Fibroblast of skin of right quadriceps (primary cell): ENCODE data around the gene NAV2.
"Not testable (repeated sequence)": the region's sequence is repeated elsewhere in the genome, so short reads cannot be mapped to it uniquely, and the experiment has no call there.

ENCODE experiments used
- DNase-seq: peaks from one replicate; pipeline ENCODE4 v3.0.0-alpha.2; 2013

The NAV2 gene

DNA sequence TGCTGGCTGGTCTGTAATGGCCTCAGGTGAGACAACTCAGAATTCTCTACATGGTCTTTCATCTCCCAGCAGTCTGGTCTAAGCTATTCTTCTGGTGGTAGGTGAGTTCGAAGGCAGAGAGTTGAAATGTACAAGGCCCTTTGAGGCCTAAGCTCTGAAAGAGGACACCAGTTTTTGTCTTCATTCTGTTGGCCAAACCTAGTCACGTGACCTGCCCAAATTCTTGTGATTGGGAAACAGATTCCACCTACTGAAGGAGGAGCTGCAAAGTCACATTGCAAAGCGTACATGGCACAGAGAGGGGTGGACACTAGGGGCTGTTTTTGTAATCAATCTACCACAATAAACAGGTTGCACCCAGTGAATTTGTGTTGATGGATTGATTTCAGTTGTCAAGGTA is 193.5 kb downstream of the NAV2 start:
- no peak for DNase-seq

DNA sequence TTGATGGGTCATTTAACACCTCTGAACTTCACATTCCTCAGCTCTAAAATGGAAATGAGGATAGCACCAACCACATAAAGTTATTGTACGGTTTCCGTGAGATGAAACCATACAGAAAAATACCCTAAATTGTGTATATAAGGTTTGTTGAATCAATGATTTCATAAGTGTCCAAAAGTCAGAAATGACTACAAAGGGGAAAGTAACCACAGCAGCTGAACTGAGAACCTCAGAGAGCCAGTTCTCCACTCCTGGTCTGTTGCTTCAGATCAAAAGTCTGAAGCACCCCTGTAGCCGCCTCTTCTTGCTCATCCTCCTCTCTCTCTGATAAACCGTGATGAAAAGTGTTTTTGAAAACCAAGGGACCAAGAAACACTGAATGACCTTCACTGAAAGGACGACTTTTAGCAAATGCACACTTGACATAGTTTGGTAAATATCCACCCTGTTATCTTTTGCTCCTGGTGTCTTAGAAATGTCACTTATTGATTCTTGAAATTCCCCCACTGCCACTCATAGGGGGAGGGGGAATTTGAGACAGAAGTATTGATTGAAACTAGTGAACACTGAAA is 194.5 kb downstream of the NAV2 start:
- no peak for DNase-seq

DNA sequence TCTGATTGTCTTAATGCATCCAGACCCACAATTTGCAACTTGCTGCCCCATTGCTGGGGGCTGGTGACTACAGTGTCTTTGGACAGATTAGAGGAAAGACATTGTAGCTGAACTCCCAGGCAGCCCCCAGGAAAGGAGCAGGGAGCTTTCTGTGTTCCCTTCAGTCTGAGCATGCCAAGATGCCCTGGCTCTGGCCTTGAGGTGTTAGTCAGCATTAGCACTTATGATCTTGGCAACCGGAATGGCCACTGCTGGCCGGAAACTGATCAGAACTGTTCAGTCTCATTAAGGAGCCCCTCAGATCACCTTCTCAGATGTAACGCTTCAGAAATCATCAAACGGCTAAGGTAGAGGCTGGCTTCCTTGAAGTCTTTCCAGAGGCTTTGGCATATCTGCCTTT is 195.2 kb downstream of the NAV2 start:
- DNase-seq = no peak

DNA sequence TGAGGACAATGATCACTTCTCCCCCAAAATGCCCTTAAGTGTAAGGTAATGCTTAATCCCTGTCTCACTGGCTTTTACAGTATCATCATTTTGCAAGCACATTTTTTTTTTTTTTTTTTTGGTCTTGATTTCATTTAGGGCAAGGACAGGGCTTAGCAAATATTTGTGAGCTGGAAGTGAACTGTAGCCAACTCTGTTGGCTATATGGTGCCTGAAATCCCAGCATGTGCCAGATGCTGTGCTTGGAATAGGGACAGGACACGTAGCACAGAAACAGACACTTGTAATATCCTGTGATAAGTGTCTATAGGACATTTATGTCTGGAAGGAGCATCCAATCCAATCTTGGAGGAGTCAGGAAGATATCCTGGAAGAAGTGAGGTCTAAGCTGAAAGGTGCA is 198.3 kb downstream of the NAV2 start:
- DNase-seq = no peak

DNA sequence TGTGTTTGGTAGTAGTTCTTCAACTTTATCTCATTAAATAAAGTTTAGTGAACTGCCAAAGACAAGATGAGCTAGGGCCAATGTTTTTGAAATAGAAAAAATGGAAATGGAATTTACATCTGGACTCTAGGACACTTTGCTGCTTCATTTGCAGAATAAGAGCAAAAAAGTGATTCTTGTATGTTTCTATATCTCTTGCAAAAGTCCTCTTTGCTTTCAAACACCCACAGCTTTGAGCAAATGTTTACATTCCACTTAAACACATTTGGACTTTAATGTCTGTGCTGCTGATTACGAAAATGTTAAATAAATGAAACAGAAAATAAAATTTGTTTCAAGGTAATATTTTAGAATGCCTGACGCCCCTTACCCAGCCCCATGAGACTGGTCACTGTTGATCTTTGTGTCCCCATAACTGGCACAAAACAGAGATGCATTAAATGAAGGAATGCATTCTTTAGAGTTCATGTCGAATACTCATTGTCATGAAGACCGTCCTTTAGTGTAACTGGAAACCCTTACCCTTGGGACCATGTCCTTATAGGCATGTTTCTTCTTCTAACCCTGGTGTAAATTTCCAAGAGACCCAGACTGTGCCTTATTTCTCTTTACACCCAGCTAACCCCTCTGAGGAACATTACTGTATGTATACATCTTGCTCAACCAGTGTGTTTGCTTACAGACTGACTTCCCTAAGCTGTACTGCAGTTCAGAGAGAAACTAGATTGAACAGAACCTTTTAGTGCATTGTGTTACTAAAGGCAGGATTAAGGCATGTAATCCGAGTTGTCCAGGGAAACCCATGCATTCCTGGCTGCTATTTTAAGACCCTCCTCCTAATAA is 199.7 kb downstream of the NAV2 start:
- DNase-seq = no peak

DNA sequence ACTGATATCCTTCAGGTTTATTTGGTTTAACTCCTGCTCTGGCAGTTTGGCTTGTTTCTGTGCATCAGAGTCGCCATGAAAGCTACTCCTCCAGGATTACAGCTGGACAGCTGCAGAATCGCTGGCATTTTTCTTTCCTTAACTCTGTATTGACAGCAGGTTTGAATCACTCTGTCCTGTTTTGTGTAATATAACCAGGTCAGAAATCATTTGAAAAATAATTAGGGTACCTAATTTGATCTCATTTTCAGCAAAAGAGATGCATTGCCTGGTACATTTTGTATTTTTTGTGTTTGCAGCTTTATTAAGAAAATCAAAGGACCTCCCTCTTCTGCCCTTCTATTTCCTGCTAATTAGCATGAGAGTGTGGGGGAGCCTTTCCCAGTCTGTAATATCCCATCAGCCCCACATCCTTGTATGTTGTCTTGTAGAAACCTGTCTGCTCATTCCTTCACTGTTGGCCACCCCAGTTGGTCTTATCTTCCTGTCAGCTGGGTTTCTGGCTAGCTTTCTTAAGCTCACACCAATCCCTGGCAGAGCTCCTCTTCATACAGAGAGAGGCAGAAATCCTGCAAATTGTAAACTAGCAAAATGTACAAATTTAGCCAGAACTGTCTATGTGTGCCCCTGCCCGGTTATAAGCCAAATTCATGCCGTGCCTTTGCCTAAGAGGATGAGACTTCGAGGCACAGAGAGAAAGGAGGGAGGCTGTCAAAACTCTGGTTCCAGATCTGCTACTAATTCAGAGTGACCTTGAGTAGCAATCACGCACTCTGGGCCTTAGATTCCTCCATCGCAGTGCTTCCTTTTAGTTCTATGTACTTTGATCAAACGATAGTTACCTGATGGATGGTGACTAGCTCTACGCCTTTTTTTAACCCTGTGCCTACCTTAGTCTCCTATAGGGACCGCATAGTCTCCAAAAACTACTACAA is 200.6 kb downstream of the NAV2 start:
- DNase-seq = no peak

DNA sequence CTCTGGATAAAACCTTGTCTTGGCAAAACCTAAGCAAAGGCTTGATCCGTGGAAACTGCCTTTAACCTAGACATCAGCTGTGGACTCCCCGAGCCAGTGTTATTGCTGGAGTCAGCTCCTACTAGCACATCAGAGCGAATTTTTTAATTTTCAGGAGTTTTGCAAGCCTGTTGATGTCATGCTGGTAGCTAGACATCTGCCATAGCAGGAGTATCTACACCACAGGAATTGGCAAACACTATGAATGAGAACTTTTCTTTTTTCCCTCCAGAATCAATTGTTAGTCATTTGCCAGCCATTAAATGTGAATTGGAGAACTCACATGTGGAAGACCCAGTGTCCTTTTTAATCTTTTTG is 201.2 kb downstream of the NAV2 start:
- DNase-seq = no peak

DNA sequence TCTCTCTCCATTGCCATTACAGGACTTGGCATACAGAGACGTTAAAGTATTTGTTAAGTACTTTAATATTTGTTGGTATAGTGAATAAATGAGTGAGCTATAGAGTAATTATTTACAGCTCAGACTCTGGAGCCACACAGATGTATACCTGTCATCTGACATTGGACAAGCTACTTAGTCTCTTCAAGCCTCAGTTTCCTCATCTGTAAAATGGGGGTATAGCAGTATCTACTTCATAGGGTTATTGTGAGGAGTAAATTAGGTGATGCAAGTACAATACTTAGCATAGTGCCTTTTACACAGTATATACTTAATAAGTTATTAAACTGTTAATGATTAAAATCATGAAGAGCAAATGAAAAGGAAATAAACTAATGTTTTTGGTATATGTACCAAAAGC is 203.2 kb downstream of the NAV2 start:
- DNase-seq = no peak

DNA sequence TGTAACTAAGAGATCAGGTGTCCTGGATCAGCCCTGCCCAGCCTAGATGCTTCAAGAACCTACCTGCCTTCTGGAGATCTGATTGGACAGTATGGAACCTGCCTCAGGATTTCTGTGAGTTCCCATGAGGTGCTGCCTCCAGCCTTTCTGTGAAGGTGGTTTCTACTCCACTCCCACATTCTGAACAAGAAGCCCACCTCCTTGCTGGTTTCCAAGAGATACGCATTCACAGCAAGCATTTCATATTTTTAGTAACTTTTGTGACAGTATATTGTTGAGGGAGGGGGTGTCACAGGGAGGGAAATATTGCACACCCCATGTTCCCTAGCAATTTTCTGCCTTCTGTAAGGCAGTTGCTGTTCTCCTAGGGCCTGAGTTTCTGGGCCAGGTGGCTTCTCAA is 204.4 kb downstream of the NAV2 start:
- no peak for DNase-seq

DNA sequence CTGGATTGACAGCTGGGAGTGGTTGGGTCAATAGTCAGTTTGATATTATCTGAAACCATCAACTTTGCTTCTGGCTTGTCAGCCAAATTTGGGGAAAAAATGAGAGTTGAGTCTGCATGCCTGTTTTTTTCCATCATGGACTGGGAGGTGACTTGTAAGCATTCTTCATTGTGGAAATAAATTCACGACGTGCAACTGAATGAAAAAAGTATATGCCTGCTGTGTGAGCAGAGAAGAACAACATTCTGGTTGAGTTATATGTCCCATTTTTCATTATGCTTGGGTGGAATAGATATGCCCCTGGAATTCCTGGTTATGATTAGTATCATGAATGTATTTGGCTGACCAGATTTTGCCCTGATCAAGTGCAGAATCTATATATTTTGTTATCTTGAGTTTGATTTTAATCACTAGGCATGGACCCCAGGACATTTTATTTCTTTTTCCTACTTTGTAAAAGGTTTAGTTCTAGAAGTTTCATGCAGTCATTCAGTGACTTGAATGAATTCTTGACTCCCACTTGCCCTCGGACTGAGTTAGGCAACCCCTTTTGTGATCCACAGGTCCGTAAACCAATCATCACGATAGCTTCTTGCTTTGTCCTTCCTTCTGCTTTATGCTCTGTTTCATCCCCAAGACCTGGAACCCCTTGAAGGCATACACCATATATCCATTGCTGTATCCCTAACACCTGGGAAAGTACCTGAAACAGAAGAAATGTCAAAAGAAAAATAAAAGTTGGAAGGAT is 205.8 kb downstream of the NAV2 start:
- peak; percentile 51 for DNase-seq

DNA sequence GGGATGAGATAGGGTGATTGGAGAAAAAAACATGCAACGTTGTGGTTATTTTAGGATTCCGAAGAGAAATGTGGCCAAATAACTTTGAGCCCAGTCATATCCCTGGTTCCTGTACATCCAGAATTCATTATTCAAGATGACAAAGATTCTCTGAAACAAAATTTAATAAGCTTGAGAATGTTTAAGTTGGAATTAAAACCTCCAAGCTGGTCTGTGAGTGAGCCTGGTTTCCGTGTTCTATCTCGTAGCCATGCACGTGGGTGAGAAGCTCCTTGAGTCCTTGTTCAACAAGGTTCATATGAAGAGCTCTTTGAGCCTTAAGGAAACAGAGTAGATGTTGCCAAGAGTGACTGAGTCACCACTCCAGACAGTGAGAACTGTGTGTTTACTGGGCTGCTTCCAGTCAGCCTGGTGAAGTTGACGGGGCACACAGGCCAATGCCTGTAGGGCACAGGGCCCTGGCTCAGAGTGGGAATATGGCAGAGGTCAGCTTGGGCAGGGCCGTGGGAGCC is 206.5 kb downstream of the NAV2 start:
- DNase-seq = peak; percentile 98

DNA sequence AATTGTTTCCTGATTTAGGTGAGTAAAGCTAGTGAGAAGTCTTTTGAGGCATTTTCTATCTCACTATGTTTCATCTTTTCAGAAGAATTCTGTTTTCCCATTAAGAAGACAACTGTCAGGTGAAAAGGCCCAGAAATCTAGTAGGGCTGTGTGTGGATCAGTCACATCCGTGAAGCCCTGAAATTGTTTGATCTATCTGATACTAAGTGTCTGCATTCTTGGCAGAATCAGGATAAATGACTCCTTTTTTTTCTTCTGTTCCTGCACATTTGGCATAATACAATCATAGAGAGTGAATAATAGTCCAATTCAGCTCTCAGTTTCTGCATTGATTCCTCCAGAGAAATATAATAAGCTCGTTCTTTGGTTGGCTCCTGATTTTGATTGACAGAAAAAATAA is 208.3 kb downstream of the NAV2 start:
- no peak for DNase-seq

DNA sequence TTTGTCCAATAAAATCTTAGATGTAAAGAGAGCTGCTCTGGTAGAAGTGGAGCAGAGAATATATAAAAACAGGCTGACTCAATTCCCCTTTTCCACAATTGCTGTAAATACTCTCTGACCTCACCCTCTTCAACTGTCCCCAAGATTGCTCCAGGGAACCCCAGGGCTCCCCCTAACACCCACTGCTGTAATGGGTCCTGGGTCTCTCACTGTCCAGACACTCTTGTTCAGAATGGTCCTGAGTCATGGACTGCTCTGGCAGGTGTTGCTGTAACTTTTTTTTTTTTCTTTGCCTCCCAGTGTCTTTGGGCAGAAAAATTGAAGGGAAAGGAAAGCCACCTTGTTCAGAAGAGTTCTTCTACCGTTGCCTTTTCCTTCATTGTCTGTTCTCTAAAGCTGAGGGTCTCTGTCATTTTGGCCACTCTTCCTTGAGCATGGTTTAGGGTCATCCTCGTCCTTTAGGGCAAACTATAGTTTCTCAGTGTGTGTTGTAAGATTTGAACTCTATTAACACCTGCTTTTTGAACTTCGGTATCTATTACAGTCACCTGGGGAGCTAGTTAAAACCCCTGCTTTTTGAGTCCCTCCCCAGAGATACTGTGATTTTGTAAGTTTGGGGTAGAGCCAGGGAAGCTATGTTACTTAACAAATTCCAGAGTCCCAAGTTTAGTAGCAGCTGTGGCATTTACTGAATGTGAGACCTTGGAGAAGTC is 209.5 kb downstream of the NAV2 start:
- DNase-seq = no peak

DNA sequence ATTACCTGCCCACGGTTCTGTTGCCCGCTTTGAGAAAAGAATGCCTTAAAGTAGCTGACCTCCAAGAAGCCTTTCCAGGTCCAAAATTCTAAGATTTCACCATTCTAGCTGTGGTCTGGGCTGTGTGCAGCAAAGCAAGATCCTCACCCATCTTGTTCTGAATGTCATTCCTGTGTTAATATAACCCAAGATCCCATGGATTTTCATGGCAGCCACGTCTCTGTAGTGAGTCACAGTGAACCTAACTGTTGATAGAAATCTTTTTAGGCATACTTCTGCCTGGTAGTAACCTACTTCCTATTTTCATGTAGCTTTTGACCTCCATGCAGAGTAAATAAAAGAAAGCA is 210.0 kb downstream of the NAV2 start:
- no peak for DNase-seq

DNA sequence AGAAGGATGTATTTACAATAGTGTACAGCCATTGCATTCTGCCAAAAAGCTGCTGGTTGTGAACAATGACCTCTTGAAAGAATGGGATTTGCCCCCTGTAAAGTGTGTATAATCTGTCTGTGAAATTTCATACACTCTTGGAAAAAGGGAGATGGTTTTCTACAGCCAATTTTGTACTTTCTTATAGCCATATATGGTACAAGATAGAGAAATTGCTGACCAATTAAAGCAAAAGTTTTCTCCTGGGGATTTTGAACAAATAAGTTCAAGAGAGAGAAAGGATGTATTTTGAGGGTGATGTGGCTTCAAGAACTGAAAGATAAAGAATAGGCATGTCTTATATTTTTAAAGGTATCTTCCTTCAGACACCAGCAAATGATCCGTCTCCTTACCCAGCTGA is 211.0 kb downstream of the NAV2 start:
- DNase-seq = no peak

DNA sequence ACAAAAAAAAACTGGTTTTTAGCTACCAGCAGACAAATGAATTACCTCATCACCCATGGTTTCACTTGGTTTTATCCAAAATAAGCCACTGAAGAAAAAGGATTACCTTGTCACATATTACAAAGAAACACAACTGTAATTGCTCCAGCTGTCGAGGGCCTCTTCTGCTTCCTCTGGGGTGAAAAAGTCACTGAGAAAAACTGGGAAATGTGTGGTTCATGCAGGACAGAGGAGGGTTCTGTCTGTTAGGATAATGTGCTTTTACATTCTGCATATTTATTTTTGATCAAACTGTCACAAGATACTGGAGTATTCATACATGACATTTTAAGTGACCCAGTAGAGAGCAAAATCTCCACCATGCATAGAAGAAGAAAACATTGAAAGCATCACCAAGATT is 211.7 kb downstream of the NAV2 start:
- DNase-seq = no peak

DNA sequence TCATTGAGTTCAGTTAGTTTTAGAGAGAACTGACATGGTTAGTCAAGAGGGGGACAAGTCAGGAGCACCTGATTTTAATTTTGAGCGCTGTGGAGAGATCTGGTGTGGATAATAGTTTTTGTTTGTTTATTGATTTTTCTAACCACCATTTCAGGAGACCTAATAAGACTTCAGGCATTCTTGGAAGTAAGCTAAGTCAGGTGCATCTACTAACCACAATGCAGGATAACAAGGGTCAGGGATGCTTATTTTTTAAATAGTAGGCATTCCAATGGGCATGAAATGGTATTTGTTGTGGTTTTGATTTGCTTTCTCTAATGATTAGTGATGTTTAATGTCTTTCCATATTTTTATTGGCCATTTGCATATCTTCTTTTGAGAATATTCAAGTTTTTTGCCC is 212.1 kb downstream of the NAV2 start:
- no peak for DNase-seq

DNA sequence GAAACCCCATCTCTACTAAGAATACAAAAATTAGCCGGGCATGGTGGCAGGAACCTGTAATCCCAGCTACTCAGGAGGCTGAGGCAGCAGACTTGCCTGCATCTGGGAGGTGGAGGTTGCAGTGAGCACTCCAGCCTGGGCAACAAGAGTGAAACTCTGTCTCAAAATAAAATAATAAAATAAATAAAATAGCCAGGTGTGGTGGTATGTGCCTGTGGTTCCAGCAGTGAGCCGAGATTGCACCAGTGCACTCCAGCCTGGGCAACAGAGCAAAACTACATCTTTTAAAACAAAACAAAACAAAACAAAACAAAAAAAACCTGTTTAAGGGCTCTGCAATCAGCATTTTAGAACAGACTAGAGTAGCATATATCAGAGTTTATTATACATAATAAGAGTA is 214.8 kb downstream of the NAV2 start:
- DNase-seq = not testable (repeated sequence)

DNA sequence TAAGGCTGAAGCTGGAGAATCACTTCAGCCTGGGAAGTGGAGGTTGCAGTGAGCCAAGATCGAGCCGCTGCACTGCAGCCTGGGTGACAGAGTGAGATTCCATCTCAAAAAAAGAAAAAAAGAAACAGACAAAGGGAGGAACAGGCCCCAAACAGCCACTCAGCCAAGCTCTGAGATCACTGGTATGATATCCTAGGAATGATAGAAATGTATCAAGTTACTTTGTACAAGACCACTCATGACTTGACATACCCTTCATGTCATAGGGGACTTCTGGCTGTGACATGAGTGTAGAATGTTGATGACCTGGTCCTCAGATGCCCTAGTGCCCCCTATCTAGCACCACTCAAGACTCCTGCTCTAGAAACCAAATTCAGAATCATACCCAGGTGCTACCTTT is 216.5 kb downstream of the NAV2 start:
- peak; percentile 74 for DNase-seq

DNA sequence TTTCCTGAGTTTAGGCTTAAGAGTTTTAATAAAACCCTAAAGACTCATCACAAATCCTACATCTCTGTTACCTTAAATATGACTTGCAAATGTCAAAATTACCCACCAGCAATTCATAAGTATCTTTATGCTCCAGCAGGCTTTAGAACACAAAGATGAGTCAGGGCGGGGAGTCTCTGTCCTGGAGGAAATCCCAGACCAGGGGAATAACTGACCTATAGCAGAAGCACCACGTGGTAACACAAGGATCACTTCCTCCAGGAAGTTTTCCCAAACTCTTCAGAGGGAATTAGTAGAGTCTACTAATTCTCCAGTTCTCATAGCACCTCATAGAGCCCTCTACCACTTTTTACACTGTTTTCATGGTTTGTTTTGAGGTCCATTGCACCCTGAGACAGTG is 217.0 kb downstream of the NAV2 start:
- peak; percentile 43 for DNase-seq

DNA sequence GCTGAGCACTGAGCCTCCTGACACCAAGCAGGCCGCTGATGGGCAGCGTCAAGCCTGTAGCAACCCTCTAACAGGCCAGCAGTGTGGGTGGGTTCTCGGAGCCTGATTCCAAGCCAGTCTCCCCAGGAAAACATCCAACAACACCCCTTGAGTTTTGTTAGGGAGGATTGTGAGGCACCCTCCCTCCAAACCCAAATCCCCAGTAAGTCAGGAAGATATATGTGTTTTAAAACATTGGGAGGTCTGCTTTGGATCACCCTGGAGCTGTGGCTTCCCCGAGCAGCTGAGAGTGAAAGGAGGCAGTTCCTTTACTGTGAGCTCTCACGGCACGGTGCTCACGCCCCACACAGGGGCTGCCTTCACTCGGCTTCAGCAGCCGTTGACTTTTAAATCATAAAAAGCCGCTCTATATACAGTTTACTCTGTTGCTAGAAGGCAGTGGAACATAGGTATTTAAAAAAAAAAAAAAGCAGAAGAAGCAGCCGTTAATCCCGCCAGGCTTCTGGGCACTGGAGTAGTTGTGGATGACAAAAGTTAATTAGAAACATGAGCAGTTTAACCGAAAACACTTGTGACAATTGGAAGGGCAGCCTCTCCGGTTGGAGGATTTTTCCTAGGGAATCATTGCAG is 218.6 kb downstream of the NAV2 start:
- peak; percentile 87 for DNase-seq
